SK-N-MC (cell line): Measurements from ENCODE around the gene ANP32E.

Experiments used
- DNase-seq: peaks from one replicate; pipeline ENCODE4 v3.0.0-alpha.2; 2011; ENCODE audit warnings: low read depth, low spot score
- H3K27ac ChIP-seq: fragments of 200-600 bp; sonication (generic); 2 replicates; pipeline ENCODE4 v1.5.1; 2016; ENCODE audit warnings: mixed run types
- H3K36me3 ChIP-seq: fragments of 200-600 bp; sonication (generic); 2 replicates; pipeline ENCODE4 v1.6.1; 2017; ENCODE audit warnings: antibody characterized with exemption, low read length, mixed read lengths; ENCODE audit not compliant: insufficient read depth
- H3K4me3 ChIP-seq: fragments of 200-600 bp; sonication (generic); 2 replicates; pipeline ENCODE4 v1.5.1; 2016
- H3K9ac ChIP-seq: fragments of 200-600 bp; sonication (generic); 2 replicates; pipeline ENCODE4 v1.8.0; 2017; ENCODE audit warnings: mixed run types, mixed read lengths; ENCODE audit not compliant: insufficient read length
- H3K9me3 ChIP-seq: fragments of 200-600 bp; sonication (generic); 2 replicates; pipeline ENCODE4 v1.6.1; 2017; ENCODE audit warnings: low read depth, mild to moderate bottlenecking, antibody characterized with exemption, low read length, moderate library complexity, mixed read lengths
- EZH2 ChIP-seq: fragments of 200-600 bp; sonication (generic); IDR thresholded peaks from one replicate; pipeline ENCODE4 v1.6.1; 2017; ENCODE audit warnings: antibody characterized with exemption
- FOXP2 ChIP-seq: optimal IDR thresholded peaks from 2 replicates; pipeline ENCODE3; 2011; ENCODE audit warnings: mild to moderate bottlenecking, moderate library complexity; ENCODE audit not compliant: insufficient read depth; ENCODE audit errors: extremely low read length, control extremely low read depth
- POLR2AphosphoS5 ChIP-seq: IDR thresholded peaks from 2 replicates; pipeline ENCODE4 v1.6.1; 2012; ENCODE audit warnings: mild to moderate bottlenecking, low read depth, low read length, borderline replicate concordance

The ANP32E gene

GRCh38 chr1:150235852-150236613 is at the start of gene ANP32E:
TSS of gene ANP32E (minus strand) at chr1:150236112. CDS start at chr1:150235786, 326 bp downstream.
- Histone ChIP-seq H3K9ac (peak within 1 kb of the TSS; percentile 96), H3K36me3 (peaks cover 8% of the 10 kb centered on the region), H3K9me3 (no peaks in the 10 kb centered on the region), H3K27ac (peak within 1 kb of the TSS; percentile 98), H3K4me3 (peak within 1 kb of the TSS; percentile 82)
- DNase-seq = peak; percentile 100
- peak; percentile 96 for TF ChIP-seq POLR2AphosphoS5
- peak; percentile 56 for TF ChIP-seq FOXP2
- TF ChIP-seq EZH2 = no peak

DNA sequence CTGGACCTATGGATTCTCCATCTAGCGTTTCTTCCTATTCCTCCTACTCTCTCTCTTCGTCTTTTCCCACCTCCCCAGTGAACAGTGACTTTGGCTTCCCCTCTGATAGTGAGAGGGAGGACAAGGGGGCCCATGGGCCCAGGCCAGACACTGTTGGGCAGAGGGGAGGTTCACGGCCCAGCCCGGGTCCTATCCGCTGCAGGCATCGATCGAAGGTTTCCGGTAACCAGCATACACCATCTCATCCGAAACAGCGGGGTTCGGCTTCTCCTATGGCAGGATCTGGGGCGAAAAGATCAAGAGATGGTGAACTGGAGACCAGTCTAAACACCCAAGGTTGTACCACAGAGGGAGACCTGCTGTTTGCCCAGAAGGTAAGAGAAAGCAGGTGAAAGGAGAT is 47.3 kb upstream of the ANP32E start:
- no peak for TF ChIP-seq POLR2AphosphoS5
- no peak for TF ChIP-seq FOXP2
- TF ChIP-seq EZH2 = no peak
- Histone ChIP-seq H3K4me3 (no peak overlapping the region), H3K27ac (no peak overlapping the region), H3K36me3 (no peaks in the 10 kb centered on the region), H3K9me3 (no peaks in the 10 kb centered on the region), H3K9ac (no peak overlapping the region)
- DNase-seq = no peak

GRCh38 chr1:150282558-150282958 is 46.6 kb upstream of the ANP32E start:
- Histone ChIP-seq H3K4me3 (no peak overlapping the region), H3K36me3 (no peaks in the 10 kb centered on the region), H3K9me3 (no peaks in the 10 kb centered on the region), H3K27ac (no peak overlapping the region), H3K9ac (no peak overlapping the region)
- no peak for TF ChIP-seq POLR2AphosphoS5
- no peak for TF ChIP-seq FOXP2
- TF ChIP-seq EZH2 = no peak
- no peak for DNase-seq

GRCh38 chr1:150281758-150282557 is 46.0 kb upstream of the ANP32E start, which contains the start of gene CIART:
TSS of gene CIART (plus strand) at chr1:150282554. CDS start at chr1:150283268, 714 bp downstream.
- no peaks in the 10 kb centered on the region for H3K9me3 ChIP-seq
- no peak within 1 kb of the TSS for H3K4me3 ChIP-seq
- DNase-seq = no peak
- no peak for TF ChIP-seq POLR2AphosphoS5
- no peak for TF ChIP-seq EZH2
- TF ChIP-seq FOXP2 = no peak
- H3K36me3 ChIP-seq = no peaks in the 10 kb centered on the region
- H3K9ac ChIP-seq = no peak within 1 kb of the TSS
- H3K27ac ChIP-seq = no peak within 1 kb of the TSS

GRCh38 chr1:150281221-150281757 is 45.4 kb upstream of the ANP32E start:
- no peak for DNase-seq
- H3K9ac ChIP-seq = no peak overlapping the region
- H3K27ac ChIP-seq = no peak overlapping the region
- no peak for TF ChIP-seq EZH2
- TF ChIP-seq POLR2AphosphoS5 = no peak
- TF ChIP-seq FOXP2 = no peak
- H3K36me3 ChIP-seq = no peaks in the 10 kb centered on the region
- no peak overlapping the region for H3K4me3 ChIP-seq
- H3K9me3 ChIP-seq = no peaks in the 10 kb centered on the region

DNA sequence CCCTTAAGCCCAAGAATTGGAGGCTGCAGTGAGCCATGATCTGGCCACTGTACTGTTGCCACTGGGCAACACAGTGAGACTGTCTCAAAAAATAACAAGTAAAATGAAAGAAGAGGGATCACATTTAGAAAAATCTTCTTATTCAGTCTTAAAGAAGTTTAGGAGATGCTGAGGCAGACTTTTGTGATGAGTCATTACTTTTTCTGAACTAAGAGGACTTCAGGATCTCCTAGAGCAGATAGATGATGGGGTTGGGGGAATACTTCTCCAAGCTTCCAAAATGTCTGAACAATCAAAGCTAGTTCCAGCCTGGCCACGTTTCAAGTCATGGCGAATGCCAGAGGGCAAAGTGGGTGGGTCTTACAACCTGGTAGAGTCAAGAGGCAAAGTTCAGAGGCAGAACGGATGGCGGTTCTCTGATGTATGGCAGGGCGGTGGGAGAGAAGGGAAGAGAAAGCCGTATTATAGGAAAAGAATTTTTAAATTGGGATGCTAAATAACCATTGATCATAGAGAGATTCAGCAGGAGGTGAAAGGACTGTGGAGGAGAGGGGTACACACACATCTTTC is 44.3 kb upstream of the ANP32E start:
- H3K36me3 ChIP-seq = no peaks in the 10 kb centered on the region
- no peak overlapping the region for H3K9ac ChIP-seq
- no peak overlapping the region for H3K27ac ChIP-seq
- no peak for DNase-seq
- TF ChIP-seq EZH2 = no peak
- no peak for TF ChIP-seq POLR2AphosphoS5
- TF ChIP-seq FOXP2 = no peak
- H3K9me3 ChIP-seq = no peaks in the 10 kb centered on the region
- H3K4me3 ChIP-seq = no peak overlapping the region

DNA sequence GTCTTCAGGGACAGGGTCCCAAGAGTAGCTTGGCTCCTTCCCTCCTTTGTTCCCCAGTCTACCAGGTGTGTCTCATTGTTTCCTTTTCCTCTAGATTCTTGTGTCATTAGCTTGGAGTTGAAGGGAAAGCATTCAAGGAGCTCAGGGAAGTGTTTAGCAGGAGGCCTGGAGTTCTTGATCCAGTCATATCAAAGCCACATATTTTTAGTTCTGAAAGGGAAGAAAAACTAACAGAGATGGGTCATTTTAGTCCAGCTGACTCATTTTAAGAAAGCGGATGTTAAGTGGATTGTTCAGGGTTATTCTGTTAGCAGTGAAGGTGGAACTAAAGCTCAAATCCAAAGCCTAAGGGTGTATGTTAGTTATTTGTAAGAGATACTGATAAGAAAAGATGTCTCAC is 37.4 kb upstream of the ANP32E start:
- no peak for DNase-seq
- Histone ChIP-seq H3K4me3 (peak overlapping the region; percentile 72), H3K27ac (no peak overlapping the region), H3K36me3 (no peaks in the 10 kb centered on the region), H3K9me3 (no peaks in the 10 kb centered on the region), H3K9ac (peak overlapping the region; percentile 63)
- TF ChIP-seq POLR2AphosphoS5 (no peak), FOXP2 (no peak), EZH2 (no peak)
